H9 (cell line): ENCODE data around the gene CEACAM18. TPM values are rescaled to one million over a fixed set of nuclear protein-coding genes. Genes with fewer than 3 reads are reported as not detected.

Experiments
- DNase-seq: peaks from one replicate; pipeline ENCODE4 v3.0.0-alpha.2; 2017
- H2AFZ ChIP-seq: one replicate; pipeline ENCODE4 v1.6.1; 2013; ENCODE audit warnings: mild to moderate bottlenecking, low read length, control low read depth, moderate library complexity
- H2AK5ac ChIP-seq: 2 replicates; pipeline ENCODE4 v1.6.1; 2013; ENCODE audit warnings: low read length, control low read depth, mixed read lengths; ENCODE audit not compliant: insufficient read length
- H2BK120ac ChIP-seq: one replicate; pipeline ENCODE4 v1.6.1; 2013; ENCODE audit warnings: low read depth, mild to moderate bottlenecking, low read length, control low read depth, inconsistent platforms; ENCODE audit not compliant: poor library complexity, severe bottlenecking
- H2BK12ac ChIP-seq: 2 replicates; pipeline ENCODE4 v1.6.1; 2013; ENCODE audit warnings: low read length, control low read depth, mixed read lengths, low read depth; ENCODE audit not compliant: insufficient read length
- H2BK15ac ChIP-seq: 2 replicates; pipeline ENCODE4 v1.6.1; 2013; ENCODE audit warnings: low read depth, low read length, control low read depth
- H2BK20ac ChIP-seq: one replicate; pipeline ENCODE4 v1.6.1; 2013; ENCODE audit warnings: low read depth, mild to moderate bottlenecking, low read length, control low read depth, inconsistent platforms; ENCODE audit not compliant: poor library complexity, severe bottlenecking
- H2BK5ac ChIP-seq: 2 replicates; pipeline ENCODE4 v1.6.1; 2013; ENCODE audit warnings: low read length, control low read depth, mixed read lengths; ENCODE audit not compliant: insufficient read length
- H3K14ac ChIP-seq: 2 replicates; pipeline ENCODE4 v1.6.1; 2013; ENCODE audit warnings: low read length, control low read depth; ENCODE audit not compliant: insufficient read depth
- H3K18ac ChIP-seq: 2 replicates; pipeline ENCODE4 v1.6.1; 2013; ENCODE audit warnings: low read depth, mild to moderate bottlenecking, mixed read lengths, low read length, control low read depth; ENCODE audit not compliant: insufficient read length
- H3K23ac ChIP-seq: 2 replicates; pipeline ENCODE4 v1.6.1; 2013; ENCODE audit warnings: low read length, control low read depth, mixed read lengths, low read depth; ENCODE audit not compliant: insufficient read length
- H3K23me2 ChIP-seq: 2 replicates; pipeline ENCODE4 v1.6.1; 2013; ENCODE audit warnings: low read depth, mild to moderate bottlenecking, mixed read lengths, low read length, control low read depth; ENCODE audit not compliant: insufficient read length, poor library complexity, severe bottlenecking
- H3K27ac ChIP-seq: 2 replicates; pipeline ENCODE4 v1.5.1; 2013; ENCODE audit warnings: low read length, control low read depth, mixed read lengths, low read depth; ENCODE audit not compliant: insufficient read length
- H3K27me3 ChIP-seq: 2 replicates; pipeline ENCODE4 v1.6.1; 2013; ENCODE audit warnings: low read length, control low read depth, inconsistent platforms; ENCODE audit not compliant: insufficient read depth
- H3K4ac ChIP-seq: 2 replicates; pipeline ENCODE4 v1.6.1; 2013; ENCODE audit warnings: low read depth, mild to moderate bottlenecking, control low read depth, inconsistent platforms, low read length, moderate library complexity
- H3K4me1 ChIP-seq: 2 replicates; pipeline ENCODE4 v1.6.1; 2013; ENCODE audit warnings: low read length, control low read depth, inconsistent platforms; ENCODE audit not compliant: insufficient read depth
- H3K4me2 ChIP-seq: 2 replicates; pipeline ENCODE4 v1.6.1; 2013; ENCODE audit warnings: low read length, control low read depth, mixed read lengths; ENCODE audit not compliant: insufficient read length, insufficient read depth
- H3K56ac ChIP-seq: 2 replicates; pipeline ENCODE4 v1.6.1; 2013; ENCODE audit warnings: low read depth, mild to moderate bottlenecking, mixed read lengths, low read length, control low read depth; ENCODE audit not compliant: insufficient read length
- H3K79me1 ChIP-seq: 2 replicates; pipeline ENCODE4 v1.6.1; 2013; ENCODE audit warnings: low read depth, mild to moderate bottlenecking, moderate library complexity, low read length, control low read depth, inconsistent platforms; ENCODE audit not compliant: insufficient read depth, poor library complexity, severe bottlenecking
- H3K79me2 ChIP-seq: 2 replicates; pipeline ENCODE4 v1.6.1; 2013; ENCODE audit warnings: low read length, control low read depth, inconsistent platforms; ENCODE audit not compliant: insufficient read depth
- H3K9ac ChIP-seq: 2 replicates; pipeline ENCODE4 v1.6.1; 2013; ENCODE audit warnings: low read length, control low read depth, mixed read lengths; ENCODE audit not compliant: insufficient read length; ENCODE audit errors: extremely low read depth
- H3K9me3 ChIP-seq: one replicate; pipeline ENCODE4 v1.6.1; 2013; ENCODE audit warnings: low read depth, low read length, inconsistent platforms; ENCODE audit not compliant: control insufficient read depth
- H3T11ph ChIP-seq: one replicate; pipeline ENCODE4 v1.6.1; 2013; ENCODE audit warnings: mild to moderate bottlenecking, low read length, control low read depth, inconsistent platforms
- H4K20me1 ChIP-seq: one replicate; pipeline ENCODE4 v1.6.1; 2013; ENCODE audit not compliant: control insufficient read depth, insufficient read length, insufficient read depth
- H4K5ac ChIP-seq: 2 replicates; pipeline ENCODE4 v1.6.1; 2013; ENCODE audit warnings: low read depth, mild to moderate bottlenecking, mixed read lengths, low read length, control low read depth; ENCODE audit not compliant: insufficient read length
- H4K8ac ChIP-seq: replicated peaks from 2 replicates; pipeline ENCODE4 v1.6.1; 2013; ENCODE audit warnings: low read length, control low read depth, mixed read lengths, low read depth; ENCODE audit not compliant: insufficient read length
- H4K91ac ChIP-seq: 2 replicates; pipeline ENCODE4 v1.6.1; 2013; ENCODE audit warnings: low read depth, mild to moderate bottlenecking, moderate library complexity, mixed read lengths, low read length, control low read depth; ENCODE audit not compliant: insufficient read length
- H3K27ac Mint-ChIP-seq, 3 experiments: 2 replicates in 2 of 3; 3 replicates in 1 of 3; pipeline ENCODE4 v1.8.0; 2020 to 2021; ENCODE audit warnings: mixed read lengths in 3 of 3, mild to moderate bottlenecking in 1 of 3, moderate library complexity in 1 of 3
- H3K27me3 Mint-ChIP-seq: 2 replicates; pipeline ENCODE4 v1.8.0; 2021; ENCODE audit warnings: low read depth, mild to moderate bottlenecking, moderate library complexity, mixed read lengths
- H3K36me3 Mint-ChIP-seq, 3 experiments: 2 replicates in 2 of 3; 3 replicates in 1 of 3; pipeline ENCODE4 v1.8.0; 2020 to 2021; ENCODE audit warnings: low read depth in 3 of 3, mixed read lengths in 3 of 3; ENCODE audit not compliant: insufficient read depth in 1 of 3
- H3K4me1 Mint-ChIP-seq, 2 experiments: 2 replicates each; pipeline ENCODE4 v1.8.0; 2020; ENCODE audit warnings: mixed read lengths in 2 of 2
- H3K4me3 Mint-ChIP-seq, 2 experiments: 2 replicates in 1 of 2; 3 replicates in 1 of 2; pipeline ENCODE4 v1.8.0; 2020 to 2021; ENCODE audit warnings: mild to moderate bottlenecking in 2 of 2, mixed read lengths in 2 of 2, moderate library complexity in 1 of 2
- H3K9me3 Mint-ChIP-seq, 2 experiments: 2 replicates in 1 of 2; 3 replicates in 1 of 2; pipeline ENCODE4 v1.8.0; 2020; ENCODE audit warnings: mild to moderate bottlenecking in 2 of 2, mixed read lengths in 2 of 2, moderate library complexity in 1 of 2
- WGBS: extraction: QIAGEN DNeasy Blood & Tissue Kit; methylation state at CpG from one replicate; pipeline ENCODE4 v1.1.7; 2013; ENCODE audit warnings: missing lambda C conversion rate, low lambda C conversion rate, mixed read lengths; ENCODE audit not compliant: insufficient read length; ENCODE audit errors: extremely low coverage; 5-methylcytosine and 5-hydroxymethylcytosine counted together
- total RNA-seq: library from RNA; stranded (reverse); gene quantifications from 2 replicates; pipeline ENCODE4 v1.2.1, GENCODE V29; 2021
- TF ChIP-seq, protein P1 (sequence below): fragments of 200-600 bp; sonication (generic); conservative IDR thresholded peaks from 3 replicates; pipeline ENCODE4 v1.8.0; 2021; ENCODE audit warnings: antibody characterized with exemption, mild to moderate bottlenecking

The CEACAM18 gene
- total RNA-seq, 1 experiment from 2014 or later = not detected

DNA sequence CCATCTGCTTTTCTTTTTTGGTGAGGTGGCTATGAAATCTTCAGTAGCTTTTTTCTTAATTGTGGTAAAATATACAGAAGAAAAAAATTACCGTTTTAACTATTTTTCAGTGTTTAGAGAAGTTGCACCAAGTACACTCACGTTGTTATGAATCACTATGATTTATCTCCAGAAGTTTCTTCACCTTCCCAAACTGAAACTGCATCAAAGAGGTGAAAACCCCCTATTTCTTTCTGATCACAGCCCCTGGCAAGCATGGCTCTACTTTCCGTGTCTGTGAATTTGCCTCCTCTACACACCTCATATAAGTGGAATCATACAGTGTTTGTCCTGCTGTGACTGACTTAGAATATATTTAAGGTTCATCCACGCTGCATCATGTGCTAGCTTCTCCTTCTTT, 45.3 kb upstream of the CEACAM18 start:
- no peak overlapping the region for H2BK12ac ChIP-seq
- H3K56ac ChIP-seq = no peak overlapping the region
- Mint-ChIP-seq H3K27me3 (peaks cover 56% of the 10 kb centered on the region), H3K4me1 (peaks cover 0 to under 1% of the 10 kb centered on the region in 2 experiments; a peak in 2 of 4 replicates), H3K27ac (no peak overlapping the region), H3K36me3 (no peaks in the 10 kb centered on the region), H3K9me3 (peaks cover 0 to 21% of the 10 kb centered on the region in 2 experiments; a peak in 3 of 5 replicates), H3K4me3 (no peak overlapping the region)
- H3K79me2 ChIP-seq = no peaks in the 10 kb centered on the region
- no peak overlapping the region for H4K8ac ChIP-seq
- H2BK15ac ChIP-seq = no peak overlapping the region
- no peak overlapping the region for H3K27ac ChIP-seq
- H4K91ac ChIP-seq = no peak overlapping the region
- no peak for DNase-seq
- no peak overlapping the region for H3K4me2 ChIP-seq
- H3K4ac ChIP-seq = no peak overlapping the region
- H2AK5ac ChIP-seq = no peak overlapping the region
- no peak overlapping the region for H2BK120ac ChIP-seq
- H3T11ph ChIP-seq = no peak overlapping the region
- no peak overlapping the region for H4K5ac ChIP-seq
- WGBS = no CpG with 5 or more reads among the region's 4 CpGs
- TF ChIP-seq, protein P1, sequence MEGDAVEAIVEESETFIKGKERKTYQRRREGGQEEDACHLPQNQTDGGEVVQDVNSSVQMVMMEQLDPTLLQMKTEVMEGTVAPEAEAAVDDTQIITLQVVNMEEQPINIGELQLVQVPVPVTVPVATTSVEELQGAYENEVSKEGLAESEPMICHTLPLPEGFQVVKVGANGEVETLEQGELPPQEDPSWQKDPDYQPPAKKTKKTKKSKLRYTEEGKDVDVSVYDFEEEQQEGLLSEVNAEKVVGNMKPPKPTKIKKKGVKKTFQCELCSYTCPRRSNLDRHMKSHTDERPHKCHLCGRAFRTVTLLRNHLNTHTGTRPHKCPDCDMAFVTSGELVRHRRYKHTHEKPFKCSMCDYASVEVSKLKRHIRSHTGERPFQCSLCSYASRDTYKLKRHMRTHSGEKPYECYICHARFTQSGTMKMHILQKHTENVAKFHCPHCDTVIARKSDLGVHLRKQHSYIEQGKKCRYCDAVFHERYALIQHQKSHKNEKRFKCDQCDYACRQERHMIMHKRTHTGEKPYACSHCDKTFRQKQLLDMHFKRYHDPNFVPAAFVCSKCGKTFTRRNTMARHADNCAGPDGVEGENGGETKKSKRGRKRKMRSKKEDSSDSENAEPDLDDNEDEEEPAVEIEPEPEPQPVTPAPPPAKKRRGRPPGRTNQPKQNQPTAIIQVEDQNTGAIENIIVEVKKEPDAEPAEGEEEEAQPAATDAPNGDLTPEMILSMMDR = no peak
- no peak overlapping the region for H3K14ac ChIP-seq
- H3K23ac ChIP-seq = no peak overlapping the region
- no peaks in the 10 kb centered on the region for H3K27me3 ChIP-seq
- no peaks in the 10 kb centered on the region for H3K9me3 ChIP-seq
- H3K9ac ChIP-seq = no peak overlapping the region
- no peaks in the 10 kb centered on the region for H3K23me2 ChIP-seq
- no peak overlapping the region for H2BK20ac ChIP-seq
- H2BK5ac ChIP-seq = no peak overlapping the region
- no peaks in the 10 kb centered on the region for H3K79me1 ChIP-seq
- no peak overlapping the region for H2AFZ ChIP-seq
- H4K20me1 ChIP-seq = no peaks in the 10 kb centered on the region
- no peak overlapping the region for H3K18ac ChIP-seq
- no peaks in the 10 kb centered on the region for H3K4me1 ChIP-seq
